ENCODE data around the gene OGA. TPM values are rescaled to one million over a fixed set of nuclear protein-coding genes. Genes with fewer than 3 reads are reported as not detected.

Gene OGA
- total RNA-seq, 1 experiment from 2014 or later: 31.3 TPM

DNA sequence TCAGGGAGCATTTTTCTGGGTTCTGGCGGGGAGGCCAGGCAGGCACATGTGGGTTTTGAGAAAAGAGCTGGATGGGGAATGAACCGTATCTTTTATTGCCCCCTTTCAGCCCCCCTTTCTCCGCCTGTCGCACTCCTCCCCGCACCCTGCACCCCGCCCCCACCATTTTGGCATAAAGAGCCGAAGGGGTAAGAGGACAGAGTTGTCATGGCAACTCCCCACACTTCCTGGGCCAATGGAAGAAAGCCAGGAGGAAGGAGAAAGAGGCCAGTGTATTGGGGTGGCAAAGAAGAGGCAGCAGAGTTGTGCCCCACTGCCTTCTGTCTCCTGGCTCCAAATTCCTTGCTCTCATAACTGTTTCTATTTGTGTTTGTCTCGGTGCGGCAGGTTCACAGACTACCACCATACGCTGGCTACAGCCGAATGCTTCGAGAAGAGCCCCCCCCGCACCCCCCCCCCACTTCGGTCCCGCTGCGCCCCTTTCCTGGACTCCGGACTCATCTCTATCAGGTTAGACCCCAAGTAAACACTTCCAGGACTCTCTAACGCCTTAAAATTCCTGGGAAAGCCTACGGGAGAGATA, 21.9 kb upstream of the OGA start:
- H3K27me3 ChIP-seq: no peaks in the 10 kb centered on the region
- H3K36me3 ChIP-seq: no peaks in the 10 kb centered on the region
- DNase-seq: no peak
- no peaks in the 10 kb centered on the region for H3K9me3 ChIP-seq
- H3K4me3 ChIP-seq: no peak overlapping the region

DNA sequence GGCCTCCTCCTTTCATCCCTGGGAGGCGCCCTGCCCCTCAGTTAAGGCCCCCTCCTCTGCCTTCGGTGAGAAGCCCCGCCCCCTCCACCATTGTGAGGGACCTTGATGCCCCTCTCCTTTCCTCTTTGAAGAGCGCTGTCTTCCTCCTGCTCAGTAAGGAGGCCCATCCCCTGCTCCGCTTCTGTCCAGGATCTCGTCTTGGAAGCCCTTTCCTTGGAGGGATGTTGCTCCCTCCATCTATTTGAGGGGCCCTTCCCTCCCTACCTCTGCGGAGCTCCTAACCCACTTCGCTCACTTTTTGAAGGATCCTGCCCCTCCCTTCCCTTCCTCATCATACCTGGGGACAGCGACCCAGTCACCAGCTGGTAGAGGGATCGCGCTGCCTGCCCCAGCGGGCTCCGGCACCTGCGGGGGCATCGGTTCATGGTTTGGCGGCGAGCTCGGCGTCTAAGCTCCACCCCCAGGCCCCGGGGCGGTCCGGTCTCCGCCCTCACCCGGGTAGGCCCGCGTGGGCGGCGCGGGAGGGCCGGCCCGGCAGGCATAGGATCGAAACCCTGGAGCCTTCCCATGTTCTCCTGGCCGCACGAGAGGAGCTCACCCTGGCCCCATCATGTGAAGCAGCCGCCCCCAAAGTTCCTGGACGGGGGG, 21.3 kb upstream of the OGA start:
- Histone ChIP-seq H3K4me3 (no peak overlapping the region), H3K36me3 (no peaks in the 10 kb centered on the region), H3K27me3 (no peaks in the 10 kb centered on the region), H3K9me3 (no peaks in the 10 kb centered on the region)
- no peak for DNase-seq

DNA sequence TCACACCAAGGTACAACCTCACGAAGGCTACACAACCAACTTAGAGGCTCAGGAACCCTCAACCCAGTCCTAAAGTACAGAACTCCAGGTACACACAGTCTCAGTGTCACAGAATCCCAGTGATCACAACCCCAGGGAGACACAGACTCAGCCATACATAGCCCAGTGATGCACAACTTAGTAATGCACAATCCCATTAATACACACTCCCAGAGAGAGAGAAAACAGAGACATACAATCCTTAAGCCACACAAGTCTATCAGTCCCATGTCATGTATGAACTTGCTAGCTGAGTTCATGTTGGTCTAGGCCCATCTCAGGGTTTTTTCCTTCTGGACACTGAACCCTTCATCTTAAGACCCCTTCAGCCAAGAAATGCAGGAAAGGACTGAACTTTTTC, 20.8 kb upstream of the OGA start:
- Histone ChIP-seq H3K4me3 (no peak overlapping the region), H3K36me3 (no peaks in the 10 kb centered on the region)
- no peak for DNase-seq

DNA sequence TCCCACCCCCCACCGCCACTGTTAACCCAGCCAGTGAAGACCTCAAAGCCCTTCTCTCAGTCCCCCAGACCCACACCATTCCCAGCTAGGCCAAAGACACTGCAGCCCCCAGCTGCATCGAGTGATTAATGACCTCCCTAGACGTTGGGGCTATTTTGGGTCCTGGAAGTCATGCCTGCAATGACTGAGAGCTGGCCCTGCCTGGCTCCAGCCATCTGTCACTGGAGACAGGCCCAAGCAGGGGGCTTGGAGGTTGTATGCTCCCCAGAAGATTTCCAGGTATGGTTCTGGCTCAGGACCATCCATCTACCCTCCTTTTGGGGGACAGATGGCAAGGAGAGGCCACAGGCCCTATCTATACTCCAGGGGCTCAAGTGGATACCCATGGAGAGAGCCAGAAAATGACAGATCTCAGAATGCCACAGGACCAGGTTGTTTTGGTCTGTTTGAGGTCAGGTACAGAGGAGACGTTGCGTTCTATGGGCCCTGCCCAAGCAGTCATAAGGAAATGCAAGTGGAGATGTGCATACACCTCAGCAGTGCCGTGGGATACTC, 20.2 kb upstream of the OGA start:
- no peak for DNase-seq
- no peaks in the 10 kb centered on the region for H3K27me3 ChIP-seq

More for the DNA sequence above, 20.8 kb upstream of the OGA start:
- no peaks in the 10 kb centered on the region for H3K9me3 ChIP-seq
- H3K27me3 ChIP-seq: no peaks in the 10 kb centered on the region

DNA sequence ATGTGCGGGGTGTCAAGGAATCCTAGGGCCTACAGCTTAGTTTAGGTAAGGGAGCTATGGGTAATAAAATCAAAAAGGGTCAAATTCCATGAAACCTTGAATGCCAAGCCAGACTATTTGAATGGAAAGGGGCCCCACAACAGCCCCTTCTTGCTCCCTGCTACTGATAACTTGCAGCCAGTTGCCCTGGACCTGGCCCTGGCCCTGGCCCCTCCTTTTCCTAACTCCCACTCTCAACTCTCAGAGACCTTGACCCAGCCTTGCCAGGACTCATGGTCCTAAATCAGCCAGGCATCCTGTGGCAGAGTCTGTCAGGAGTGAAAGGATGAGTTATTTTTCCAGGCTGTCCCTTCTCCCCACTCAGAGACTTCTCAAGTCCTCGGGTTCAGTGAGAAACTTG, 19.5 kb upstream of the OGA start:
- Histone ChIP-seq H3K27me3 (no peaks in the 10 kb centered on the region), H3K4me3 (no peak overlapping the region), H3K9me3 (no peaks in the 10 kb centered on the region), H3K36me3 (no peaks in the 10 kb centered on the region)
- no peak for DNase-seq

More for the DNA sequence above, 20.2 kb upstream of the OGA start:
- Histone ChIP-seq H3K4me3 (no peak overlapping the region), H3K9me3 (no peaks in the 10 kb centered on the region), H3K36me3 (no peaks in the 10 kb centered on the region)

DNA sequence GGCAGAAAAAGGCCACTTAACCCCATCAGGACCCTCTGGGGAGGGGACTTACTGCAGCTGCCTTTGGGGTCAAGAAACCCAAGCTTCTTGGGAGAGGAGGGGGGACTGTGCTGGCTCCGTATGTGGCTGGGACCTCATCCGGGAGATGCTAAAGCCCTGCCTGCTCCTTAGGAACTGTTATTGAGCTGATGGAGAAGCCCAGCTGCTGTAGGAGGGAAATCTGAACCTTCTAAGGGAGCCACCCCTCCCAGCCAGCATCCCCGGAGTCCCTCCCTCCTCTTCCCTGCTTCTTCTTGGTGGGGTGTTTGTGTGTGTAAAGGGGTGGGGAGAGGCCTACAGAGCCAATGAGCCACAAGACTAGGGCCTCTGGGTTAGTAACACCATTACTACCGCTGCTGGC, 17.1 kb upstream of the OGA start:
- Histone ChIP-seq H3K36me3 (no peaks in the 10 kb centered on the region), H3K27me3 (no peaks in the 10 kb centered on the region), H3K4me3 (no peak overlapping the region), H3K9me3 (no peaks in the 10 kb centered on the region)
- DNase-seq: no peak

DNA sequence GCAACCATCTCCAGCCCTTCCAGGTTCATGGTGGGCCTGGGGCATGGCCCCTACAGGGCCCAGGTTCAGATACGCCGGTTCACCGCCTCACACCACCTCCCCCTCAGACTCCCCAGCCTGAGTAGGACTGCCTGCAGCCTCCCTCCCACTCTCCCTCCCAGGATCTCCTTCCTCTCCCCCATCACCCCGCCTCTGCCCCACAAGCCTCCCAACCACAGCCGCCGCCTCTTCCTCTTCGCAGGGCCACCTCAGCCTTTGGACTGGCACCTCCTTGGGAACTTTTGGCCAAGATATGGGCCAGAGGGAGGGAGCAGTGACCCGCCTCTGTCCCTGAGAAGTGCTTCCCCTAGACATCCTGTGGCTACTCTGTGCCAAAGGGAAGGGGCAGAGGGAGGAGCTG, 16.1 kb upstream of the OGA start:
- H3K4me3 ChIP-seq: no peak overlapping the region
- H3K36me3 ChIP-seq: no peaks in the 10 kb centered on the region
- DNase-seq: no peak

DNA sequence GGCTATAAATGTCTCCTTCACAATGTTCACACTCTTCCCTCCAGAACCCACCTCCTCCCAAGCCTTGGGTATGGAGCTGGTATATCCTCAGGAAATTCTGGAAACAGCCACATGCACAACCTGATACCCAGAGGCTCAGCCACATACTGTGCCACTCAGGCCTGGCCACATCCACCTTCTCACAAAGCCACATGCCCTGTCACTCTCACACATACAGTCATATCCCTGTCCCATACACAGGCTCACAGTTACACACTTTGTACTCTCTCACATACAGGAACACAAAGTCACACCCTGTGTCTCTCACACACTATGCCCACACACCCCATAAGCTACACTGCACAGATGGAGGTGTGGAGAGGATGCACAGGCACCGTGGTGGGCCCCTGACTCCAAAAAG, 15.2 kb upstream of the OGA start:
- Histone ChIP-seq H3K9me3 (no peaks in the 10 kb centered on the region), H3K4me3 (no peak overlapping the region)

More for the DNA sequence above, 16.1 kb upstream of the OGA start:
- no peaks in the 10 kb centered on the region for H3K9me3 ChIP-seq
- no peaks in the 10 kb centered on the region for H3K27me3 ChIP-seq

DNA sequence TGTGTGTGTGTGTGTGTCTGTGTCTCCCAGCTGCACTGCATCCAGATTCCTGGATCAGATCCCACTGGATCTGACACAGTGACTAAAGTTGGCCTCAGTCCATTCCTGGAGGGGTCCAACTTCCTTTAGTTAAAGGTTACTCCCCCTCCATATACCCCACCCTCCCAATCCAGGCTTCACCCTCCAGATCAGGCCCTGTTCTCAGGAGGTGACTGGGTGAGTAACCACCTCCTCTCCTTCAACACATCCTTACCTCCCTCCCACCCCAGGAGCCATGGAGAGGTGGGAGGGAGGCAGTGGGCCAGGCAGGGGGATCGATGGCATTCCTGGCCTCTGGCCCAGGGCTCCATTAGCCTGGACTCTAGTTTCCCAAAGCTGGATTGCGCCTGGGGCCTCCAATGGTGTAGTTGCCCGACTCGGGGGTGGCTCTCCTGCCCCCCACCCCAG, 14.1 kb upstream of the OGA start:
- Histone ChIP-seq H3K4me3 (no peak overlapping the region), H3K27me3 (no peaks in the 10 kb centered on the region), H3K36me3 (no peaks in the 10 kb centered on the region), H3K9me3 (no peaks in the 10 kb centered on the region)
- DNase-seq: no peak

More for the DNA sequence above, 15.2 kb upstream of the OGA start:
- no peaks in the 10 kb centered on the region for H3K27me3 ChIP-seq
- no peak for DNase-seq
- H3K36me3 ChIP-seq: no peaks in the 10 kb centered on the region

DNA sequence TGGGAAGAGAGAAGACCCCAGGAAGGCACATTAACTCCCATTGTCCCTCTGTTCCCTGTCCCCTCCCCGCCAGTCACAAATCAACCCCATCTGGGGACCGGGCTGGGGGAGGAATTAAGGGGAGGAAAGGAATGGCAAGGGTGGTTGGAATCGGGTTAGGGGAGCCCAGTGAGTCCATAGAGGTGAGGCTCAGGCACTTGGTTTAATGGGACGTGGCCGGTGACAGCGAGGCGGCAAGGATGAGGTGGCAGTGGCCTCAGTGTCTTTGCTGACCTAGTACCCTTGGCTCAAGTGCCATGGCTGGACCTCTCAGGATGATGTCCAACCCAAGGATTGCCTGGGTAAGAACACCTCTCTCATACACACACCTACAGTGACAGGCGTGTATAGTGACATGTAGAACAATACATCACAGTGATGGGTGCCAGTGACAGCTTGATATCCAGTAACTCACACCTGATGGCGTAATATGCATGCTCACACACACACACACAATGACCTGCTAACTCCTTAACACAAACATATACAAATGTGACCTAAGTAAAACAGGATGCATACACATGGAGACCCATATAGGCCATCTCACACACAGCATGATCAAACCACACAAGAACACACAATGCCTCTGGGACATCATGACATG, 13.0 kb upstream of the OGA start:
- no peaks in the 10 kb centered on the region for H3K36me3 ChIP-seq
- H3K9me3 ChIP-seq: no peaks in the 10 kb centered on the region
- peak overlapping the region; percentile 13; the same call in 1 of the 2 replicates for H3K4me3 ChIP-seq
- no peak for DNase-seq
- H3K27me3 ChIP-seq: no peaks in the 10 kb centered on the region

DNA sequence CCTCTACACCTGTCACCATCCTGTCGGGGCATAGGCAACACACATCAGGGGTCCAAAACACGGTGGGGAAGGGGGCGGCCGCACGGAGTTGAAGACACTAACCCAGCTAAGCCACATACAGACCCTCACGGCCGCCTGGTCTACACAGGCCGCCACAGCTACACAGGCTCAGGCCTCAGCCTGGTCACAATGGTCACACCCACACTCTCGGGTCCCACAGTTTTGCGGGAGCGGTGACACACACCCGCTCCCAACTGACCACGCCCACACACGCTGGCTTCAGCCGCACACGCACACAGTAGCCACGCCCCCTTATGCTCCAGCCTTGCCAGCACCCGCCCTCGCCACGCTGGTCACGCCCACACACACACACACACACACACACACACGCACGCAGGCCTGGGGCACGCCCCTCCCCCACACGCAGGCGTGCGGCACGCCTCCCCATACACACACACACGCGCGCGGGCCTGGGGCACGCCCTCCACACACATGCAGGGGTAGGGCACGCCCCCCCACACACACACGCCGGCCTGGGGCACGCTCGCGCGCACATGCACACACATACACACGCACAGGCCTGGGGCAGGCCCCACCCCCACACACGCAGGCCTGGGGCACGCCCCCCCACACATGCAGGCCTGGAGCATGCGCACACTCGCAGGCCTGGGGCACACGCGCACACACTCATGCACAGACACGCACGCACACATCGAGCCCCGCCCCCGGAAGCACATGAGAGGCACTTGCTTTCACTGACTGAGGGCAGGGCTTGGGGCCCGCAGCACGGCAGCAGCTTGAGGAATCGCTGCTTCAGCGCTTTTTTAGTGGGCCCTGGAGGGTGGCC, 12.3 kb upstream of the OGA start:
- no peaks in the 10 kb centered on the region for H3K27me3 ChIP-seq
- DNase-seq: peak; percentile 71
- no peaks in the 10 kb centered on the region for H3K9me3 ChIP-seq
- peak overlapping the region; percentile 13 for H3K4me3 ChIP-seq
- no peaks in the 10 kb centered on the region for H3K36me3 ChIP-seq

DNA sequence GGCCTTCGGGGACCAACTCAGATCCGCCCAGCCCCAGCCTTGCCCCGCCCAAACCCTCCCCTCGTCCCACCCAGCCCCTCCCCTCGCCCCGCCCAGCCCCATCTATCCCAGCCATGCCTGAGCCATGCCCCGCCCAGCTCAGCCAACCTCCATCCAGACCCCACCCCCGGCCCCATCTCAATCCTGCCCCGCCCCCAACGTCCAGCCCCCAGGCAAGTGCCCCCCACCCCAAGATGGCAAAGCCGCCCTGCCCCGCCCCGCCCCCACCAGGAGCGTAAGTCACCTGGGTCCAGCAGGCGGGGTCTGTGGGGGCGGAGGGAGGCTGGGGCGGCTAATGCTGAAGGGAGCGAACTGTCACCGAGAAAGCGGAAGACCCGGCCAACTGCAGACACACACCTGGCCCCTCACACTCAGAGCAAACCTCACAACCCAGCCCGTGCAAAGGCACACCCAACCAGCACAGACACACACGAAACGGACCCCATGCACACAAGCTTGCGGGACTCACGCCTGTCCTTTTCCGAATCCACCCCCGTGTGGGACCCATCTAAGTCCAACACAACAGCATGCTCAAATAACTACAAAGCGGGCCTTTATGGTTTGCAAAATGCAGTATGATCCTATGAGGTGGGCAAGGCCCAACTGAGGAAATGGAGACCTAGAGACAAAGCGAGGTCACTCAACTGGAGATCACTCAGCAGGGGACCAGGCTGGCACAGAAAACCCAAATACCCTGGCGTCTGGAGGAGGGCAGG, 11.5 kb upstream of the OGA start:
- Histone ChIP-seq H3K4me3 (no peak overlapping the region), H3K9me3 (no peaks in the 10 kb centered on the region), H3K27me3 (no peaks in the 10 kb centered on the region), H3K36me3 (no peaks in the 10 kb centered on the region)
- no peak for DNase-seq

DNA sequence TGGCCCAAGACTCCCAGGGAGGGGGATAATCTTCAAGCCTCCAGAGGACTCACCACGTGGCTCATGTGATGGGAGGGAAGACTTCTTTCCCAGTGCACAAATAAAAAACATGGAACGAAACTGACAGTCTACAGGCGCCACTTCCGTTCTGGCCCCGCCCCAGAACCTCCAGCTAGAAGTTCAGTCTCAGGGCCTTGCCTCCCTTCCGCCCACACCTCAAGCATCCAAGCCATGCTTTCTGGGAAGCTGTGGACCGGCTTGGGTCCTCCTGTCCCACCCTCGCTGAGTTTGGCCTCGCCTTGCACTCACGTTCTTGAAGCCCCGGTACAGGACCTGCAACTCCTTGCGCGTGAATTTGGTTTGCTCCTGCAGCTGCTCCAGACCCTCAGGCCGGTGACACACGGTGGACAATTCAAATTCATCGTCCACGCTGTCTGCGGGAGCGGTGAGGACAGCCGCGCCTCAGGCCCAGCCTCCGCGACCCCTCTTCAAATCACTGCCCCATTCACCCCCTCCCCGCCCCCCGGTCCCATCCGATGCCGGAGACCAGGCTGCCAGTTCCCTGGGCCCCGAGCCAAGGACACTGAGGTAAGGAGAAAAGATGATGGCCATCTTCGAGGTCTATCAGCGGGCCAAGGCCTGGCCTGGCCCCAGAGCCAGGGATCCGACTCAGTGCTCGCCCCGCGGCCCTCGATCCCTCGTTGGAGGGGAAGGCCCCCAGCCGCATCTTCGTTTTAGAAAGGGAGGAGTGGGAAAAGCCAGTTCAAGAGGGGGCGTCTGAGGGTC, 10.7 kb upstream of the OGA start:
- DNase-seq: no peak
- Histone ChIP-seq H3K4me3 (no peak overlapping the region), H3K27me3 (no peaks in the 10 kb centered on the region), H3K36me3 (no peaks in the 10 kb centered on the region), H3K9me3 (no peaks in the 10 kb centered on the region)

DNA sequence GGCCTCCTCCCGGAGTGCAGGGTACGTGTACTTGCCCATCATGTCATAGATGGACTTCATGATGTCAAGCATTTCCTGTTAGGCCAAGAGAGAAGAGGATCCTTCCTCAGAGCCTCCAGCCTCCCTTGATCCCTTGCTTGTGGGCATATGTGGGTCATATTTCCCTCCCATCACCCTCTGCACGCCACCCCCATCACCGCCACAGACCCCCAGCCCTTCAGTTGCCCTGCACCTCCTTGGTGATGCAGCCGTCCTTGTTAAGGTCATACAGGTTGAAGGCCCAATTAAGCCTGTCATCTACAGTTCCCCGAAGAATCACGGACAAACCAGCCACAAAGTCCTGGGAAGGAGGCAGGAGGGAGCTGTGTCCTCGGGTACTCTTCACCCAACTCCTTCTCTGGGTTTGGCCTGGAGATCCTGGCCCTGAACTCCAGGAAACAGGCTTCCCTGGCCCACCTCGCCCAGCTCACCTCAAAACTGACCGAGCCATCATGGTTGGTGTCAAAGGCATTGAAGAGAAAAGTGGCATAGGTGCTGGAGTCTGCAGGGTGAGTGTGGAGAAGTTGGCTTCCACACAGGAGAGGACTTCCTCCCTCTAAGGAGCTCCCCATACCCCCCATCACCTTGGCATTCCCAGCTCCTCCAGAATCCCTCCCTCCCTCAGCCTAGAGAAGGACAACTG, 9.8 kb upstream of the OGA start:
- H3K4me3 ChIP-seq: no peak overlapping the region
- no peaks in the 10 kb centered on the region for H3K27me3 ChIP-seq
- H3K9me3 ChIP-seq: no peaks in the 10 kb centered on the region
- no peak for DNase-seq
- H3K36me3 ChIP-seq: no peaks in the 10 kb centered on the region

DNA sequence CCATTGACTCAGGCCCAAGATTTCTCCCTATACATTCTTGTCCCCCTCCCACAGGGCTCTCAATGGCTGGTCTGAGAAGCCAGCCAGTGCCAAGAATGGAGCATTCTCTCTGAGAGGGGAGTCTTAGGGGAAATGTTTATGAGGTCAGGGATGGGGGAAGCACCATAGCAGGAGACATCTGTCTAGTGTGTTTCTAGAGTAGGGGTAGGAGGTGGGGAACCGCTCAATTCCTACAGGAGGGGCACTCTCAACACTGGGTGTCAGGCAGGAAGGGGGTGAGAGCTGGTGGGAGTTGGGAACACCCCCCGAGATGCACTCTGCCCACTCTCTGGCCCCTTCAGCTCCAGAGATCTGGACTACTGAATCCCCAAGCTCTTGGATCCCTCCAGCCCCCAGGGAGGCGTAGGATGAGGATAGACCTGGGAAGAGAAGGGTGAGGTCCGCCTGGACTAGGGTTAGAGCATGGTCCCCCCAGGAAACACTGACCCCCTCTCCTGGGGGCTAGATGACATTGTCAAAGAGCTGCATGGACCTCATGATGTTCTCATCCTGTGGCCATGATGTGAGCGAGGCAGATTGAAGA, 8.7 kb upstream of the OGA start:
- no peaks in the 10 kb centered on the region for H3K27me3 ChIP-seq
- DNase-seq: no peak
- no peaks in the 10 kb centered on the region for H3K9me3 ChIP-seq
- no peaks in the 10 kb centered on the region for H3K36me3 ChIP-seq
- H3K4me3 ChIP-seq: no peak overlapping the region

Data from MG63 (cell line).